Measurements from ENCODE around the gene GSTA3. TPM values are rescaled to one million over a fixed set of nuclear protein-coding genes. Genes with fewer than 3 reads are reported as not detected.
"Not testable (repeated sequence)": the region's sequence is repeated elsewhere in the genome, so short reads cannot be mapped to it uniquely, and the experiment has no call there.

The GSTA3 gene
- total RNA-seq, 2 experiments from 2014 or later: not detected

GRCh38 chr6:52927451-52927850 lies 18.0 kb upstream of the GSTA3 start:
- intact Hi-C loops (cut with micrococcal nuclease): no loop called here
- no peak overlapping the region for H3K4me3 Mint-ChIP-seq
- CTCF ChIA-PET: no interaction called here
- POLR2A ChIA-PET: no interaction called here
- DNase-seq: no peak
- peaks cover 5% of the 10 kb centered on the region for H3K27me3 Mint-ChIP-seq
- no peak overlapping the region for H3K27ac Mint-ChIP-seq
- TF ChIP-seq CTCF (IDR thresholded peaks at IDR 0.05): no peak
- no peaks in the 10 kb centered on the region for H3K9me3 Mint-ChIP-seq
- ATAC-seq: no peak
- no peaks in the 10 kb centered on the region for H3K4me1 Mint-ChIP-seq (ENCODE audit: low read depth)
- no peaks in the 10 kb centered on the region for H3K36me3 Mint-ChIP-seq (ENCODE audit: low read depth)

- Mint-ChIP-seq H3K27ac (no peak overlapping the region), H3K4me1 (ENCODE audit: low read depth) (no peaks in the 10 kb centered on the region), H3K4me3 (no peak overlapping the region), H3K27me3 (peaks cover 5% of the 10 kb centered on the region), H3K9me3 (no peaks in the 10 kb centered on the region), H3K36me3 (ENCODE audit: low read depth) (no peaks in the 10 kb centered on the region)
- intact Hi-C loops (cut with micrococcal nuclease): no loop called here
- TF ChIP-seq CTCF (IDR thresholded peaks at IDR 0.05): no peak
- DNase-seq (no peak), ATAC-seq (no peak)
- CTCF ChIA-PET: no interaction called here
- POLR2A ChIA-PET: no interaction called here
Measured at GRCh38 chr6:52925919-52926792, 16.7 kb upstream of the GSTA3 start.

- Mint-ChIP-seq H3K9me3 (no peaks in the 10 kb centered on the region), H3K27ac (no peak overlapping the region), H3K4me1 (ENCODE audit: low read depth) (no peaks in the 10 kb centered on the region), H3K27me3 (peaks cover 5% of the 10 kb centered on the region), H3K36me3 (ENCODE audit: low read depth) (no peaks in the 10 kb centered on the region), H3K4me3 (no peak overlapping the region)
- ChIA-PET CTCF (no interaction called here), POLR2A (no interaction called here)
- intact Hi-C loops (cut with micrococcal nuclease): no loop called here
- DNase-seq: no peak
- ATAC-seq: no peak
- TF ChIP-seq CTCF (IDR thresholded peaks at IDR 0.05): no peak
Measured at GRCh38 chr6:52925042-52925441, 15.5 kb upstream of the GSTA3 start.

GRCh38 chr6:52923689-52924088 lies 14.2 kb upstream of the GSTA3 start:
- H3K9me3 Mint-ChIP-seq; intact Hi-C loops (cut with micrococcal nuclease); H3K27ac Mint-ChIP-seq; H3K36me3 Mint-ChIP-seq (ENCODE audit: low read depth); DNase-seq; POLR2A ChIA-PET; H3K27me3 Mint-ChIP-seq; H3K4me3 Mint-ChIP-seq; CTCF ChIA-PET; ATAC-seq; H3K4me1 Mint-ChIP-seq (ENCODE audit: low read depth): not testable (repeated sequence)

- intact Hi-C loops (cut with micrococcal nuclease): no loop called here
- ATAC-seq: no peak
- POLR2A ChIA-PET: no interaction called here
Measured at GRCh38 chr6:52922161-52922560, 12.7 kb upstream of the GSTA3 start.

More at GRCh38 chr6:52922161-52922560, 12.7 kb upstream of the GSTA3 start:
- no peak overlapping the region for H3K27ac Mint-ChIP-seq
- no peak overlapping the region for H3K4me3 Mint-ChIP-seq
- H3K9me3 Mint-ChIP-seq: no peaks in the 10 kb centered on the region
- DNase-seq: no peak
- H3K36me3 Mint-ChIP-seq (ENCODE audit: low read depth): no peaks in the 10 kb centered on the region
- TF ChIP-seq CTCF (IDR thresholded peaks at IDR 0.05): no peak
- H3K4me1 Mint-ChIP-seq (ENCODE audit: low read depth): no peaks in the 10 kb centered on the region
- CTCF ChIA-PET: interaction anchor here (1.0 kb wide), 1 partner anchor 74 kb away, joined by 3 read pairs; no protein-coding TSS in a partner anchor
- peaks cover 7% of the 10 kb centered on the region for H3K27me3 Mint-ChIP-seq
